Vagina (tissue), 2 donors: ENCODE data around the gene STK36.

ENCODE experiments used
- POLR2A ChIP-seq, 2 donors: fragments of 450-650 bp; IDR thresholded peaks; one replicate each; pipeline ENCODE4 v1.6.1; 2017; ENCODE audit warnings: antibody characterized with exemption in 2 of 2, mild to moderate bottlenecking in 2 of 2, moderate library complexity in 2 of 2
- TF ChIP-seq, protein P1 (sequence below), 3 experiments: fragments of 450-650 bp in 2 of 3; fragments of 200-600 bp in 1 of 3; sonication (generic) in 1 of 3; IDR thresholded peaks; one replicate each; pipeline ENCODE4 v1.5.1; 2017 to 2019; ENCODE audit warnings: antibody characterized with exemption in 3 of 3, mild to moderate bottlenecking in 2 of 3, moderate library complexity in 2 of 3

DNA sequence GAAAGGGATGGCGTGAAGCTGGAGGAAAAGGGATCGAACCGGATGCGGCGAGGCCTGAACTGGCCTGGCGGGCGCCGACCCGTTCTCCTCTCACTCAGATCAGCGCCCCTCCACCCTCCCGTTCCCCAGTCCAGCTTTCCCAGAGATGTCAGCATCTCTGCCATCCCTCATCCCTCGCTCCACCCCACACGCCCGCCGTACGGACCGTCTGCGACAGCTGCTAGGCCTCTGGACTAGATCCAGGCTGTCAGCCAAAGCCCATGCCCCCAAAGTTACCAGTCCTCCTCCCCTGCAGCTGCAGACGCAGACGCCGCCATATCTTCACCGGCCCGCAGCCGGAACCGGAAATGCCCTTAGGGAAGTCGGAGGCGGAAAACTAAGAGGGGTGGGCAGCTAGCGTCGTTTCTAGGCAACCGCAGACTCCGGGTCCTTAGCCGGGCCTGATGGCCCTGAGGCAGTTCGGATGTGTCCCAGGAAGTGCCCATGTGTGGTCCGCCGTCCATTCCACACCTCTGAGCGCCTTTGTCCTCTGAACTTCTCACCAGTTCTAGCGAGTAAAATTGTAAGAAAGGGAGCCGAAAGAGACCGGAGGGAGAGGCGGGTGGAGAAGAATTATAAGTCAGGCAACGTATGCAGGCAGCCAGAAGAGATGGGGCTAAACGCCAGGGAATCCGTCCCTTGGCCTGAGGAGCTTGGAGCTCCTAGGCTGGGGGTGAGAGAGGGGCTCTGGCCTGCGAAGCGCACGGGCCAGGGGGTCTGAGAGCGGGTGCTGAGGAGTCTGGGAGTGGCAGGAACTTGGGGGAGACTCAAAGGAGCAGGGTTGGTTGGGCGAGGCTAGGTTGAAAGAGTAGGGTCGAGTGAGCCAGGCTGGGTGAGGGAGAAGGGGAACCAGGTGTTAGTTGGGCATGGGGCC, at the start of gene STK36, which contains the start of gene RNF25:
- TF ChIP-seq, protein P1, sequence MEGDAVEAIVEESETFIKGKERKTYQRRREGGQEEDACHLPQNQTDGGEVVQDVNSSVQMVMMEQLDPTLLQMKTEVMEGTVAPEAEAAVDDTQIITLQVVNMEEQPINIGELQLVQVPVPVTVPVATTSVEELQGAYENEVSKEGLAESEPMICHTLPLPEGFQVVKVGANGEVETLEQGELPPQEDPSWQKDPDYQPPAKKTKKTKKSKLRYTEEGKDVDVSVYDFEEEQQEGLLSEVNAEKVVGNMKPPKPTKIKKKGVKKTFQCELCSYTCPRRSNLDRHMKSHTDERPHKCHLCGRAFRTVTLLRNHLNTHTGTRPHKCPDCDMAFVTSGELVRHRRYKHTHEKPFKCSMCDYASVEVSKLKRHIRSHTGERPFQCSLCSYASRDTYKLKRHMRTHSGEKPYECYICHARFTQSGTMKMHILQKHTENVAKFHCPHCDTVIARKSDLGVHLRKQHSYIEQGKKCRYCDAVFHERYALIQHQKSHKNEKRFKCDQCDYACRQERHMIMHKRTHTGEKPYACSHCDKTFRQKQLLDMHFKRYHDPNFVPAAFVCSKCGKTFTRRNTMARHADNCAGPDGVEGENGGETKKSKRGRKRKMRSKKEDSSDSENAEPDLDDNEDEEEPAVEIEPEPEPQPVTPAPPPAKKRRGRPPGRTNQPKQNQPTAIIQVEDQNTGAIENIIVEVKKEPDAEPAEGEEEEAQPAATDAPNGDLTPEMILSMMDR (IDR thresholded peaks at IDR 0.05), result no peak
- TF ChIP-seq POLR2A (IDR thresholded peaks at IDR 0.05), result peak in 1 of 2 donors; percentile 58
